MM.1S (cell line): ENCODE results near the gene ENOPH1.

ENCODE experiments used
- CTCF ChIP-seq: fragments of 300-600 bp; sonication (generic); IDR thresholded peaks from 2 replicates; pipeline ENCODE4 v1.5.1; 2016; ENCODE audit warnings: antibody characterized with exemption, low read length, mixed read lengths
- EZH2phosphoT487 ChIP-seq: fragments of 300-600 bp; sonication (generic); IDR thresholded peaks from 2 replicates; pipeline ENCODE4 v1.6.1; 2018; ENCODE audit warnings: antibody characterized with exemption, low read length

- TF ChIP-seq CTCF (no peak), EZH2phosphoT487 (no peak)
Observed at GRCh38 chr4:82430193-82430963, at the start of gene ENOPH1, which contains the start of gene HNRNPDL.
